Measurements from ENCODE around the gene TBC1D30. TPM values are rescaled to one million over a fixed set of nuclear protein-coding genes. Genes with fewer than 3 reads are reported as not detected.
"Not testable (repeated sequence)": the region's sequence is repeated elsewhere in the genome, so short reads cannot be mapped to it uniquely, and the experiment has no call there.

TBC1D30 gene
- polyA plus RNA-seq, 3 donors, result 0.34 to 9.8 (median 2.5) TPM

GRCh38 chr12:64800640-64801039 lies 23.8 kb upstream of the TBC1D30 start:
- WGBS, 3 donors, result 79 to 90% (median 84%) methylated on average over 5 of the region's 5 CpGs
- no peak overlapping the region for H3K27ac ChIP-seq (ENCODE audit: low read depth, low read length)

DNA sequence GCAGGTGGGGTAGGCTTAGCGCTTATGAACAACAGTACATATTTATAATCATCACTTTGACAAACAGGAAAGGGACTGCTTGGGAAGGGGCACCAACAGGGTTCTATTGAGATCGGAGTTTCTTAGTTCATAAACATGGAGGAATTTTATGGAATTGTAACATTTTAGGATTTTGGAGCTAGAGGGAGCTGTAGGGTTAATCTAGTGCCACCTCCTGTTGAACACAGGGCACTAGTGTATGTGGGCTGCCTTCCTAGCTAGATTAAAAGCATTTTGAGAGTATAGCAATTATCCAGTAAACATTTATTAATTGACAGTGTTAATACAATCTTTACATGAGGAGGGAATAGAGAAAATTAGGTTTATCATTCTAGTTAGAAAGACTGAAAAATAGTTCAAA lies 23.1 kb upstream of the TBC1D30 start:
- 72 to 87% (median 77%) methylated on average over 2 of the region's 2 CpGs for WGBS, 3 donors
- no peak overlapping the region for H3K27ac ChIP-seq (ENCODE audit: low read depth, low read length)

GRCh38 chr12:64802180-64802775 lies 22.2 kb upstream of the TBC1D30 start:
- 33 to 42% (median 35%) methylated on average over 8 of the region's 8 CpGs for WGBS, 3 donors
- not testable (repeated sequence) for H3K27ac ChIP-seq (ENCODE audit: low read depth, low read length)

- 86 to 96% (median 89%) methylated on average over 2 of the region's 2 CpGs for WGBS, 3 donors
Measured at GRCh38 chr12:64806173-64806572, 18.3 kb upstream of the TBC1D30 start.

GRCh38 chr12:64806593-64807460 lies 17.6 kb upstream of the TBC1D30 start:
- WGBS, 3 donors, result 72 to 83% (median 77%) methylated on average over 7 of the region's 7 CpGs
- no peak overlapping the region for H3K27ac ChIP-seq (ENCODE audit: low read depth, low read length)

More at GRCh38 chr12:64806173-64806572, 18.3 kb upstream of the TBC1D30 start:
- H3K27ac ChIP-seq (ENCODE audit: low read depth, low read length), result no peak overlapping the region

DNA sequence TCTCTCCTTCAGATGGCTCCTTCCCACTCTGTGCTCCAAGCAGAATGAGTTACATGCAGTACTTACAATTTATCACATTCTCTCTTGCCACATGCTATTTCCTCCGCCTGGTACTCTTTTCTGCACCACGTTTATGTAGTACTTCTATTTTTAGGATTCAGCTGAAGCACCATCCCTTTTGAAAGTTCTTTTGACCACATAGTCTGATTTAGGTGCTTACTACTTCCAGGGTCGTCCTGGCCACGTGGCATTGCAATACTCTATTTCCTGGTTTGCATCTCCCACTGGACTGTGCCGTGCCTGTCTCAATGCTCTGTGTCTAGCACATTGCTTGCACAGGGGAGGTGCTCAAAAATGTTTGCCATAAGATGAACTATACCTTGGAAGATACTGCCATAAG lies 16.3 kb upstream of the TBC1D30 start:
- H3K27ac ChIP-seq (ENCODE audit: low read depth, low read length), result no peak overlapping the region
- WGBS, 3 donors, result 37 to 62% (median 48%) methylated on average over 5 of the region's 5 CpGs

GRCh38 chr12:64810831-64811230 lies 13.6 kb upstream of the TBC1D30 start:
- 61 to 88% (median 79%) methylated on average over 1 of the region's 1 CpG for WGBS, 3 donors
- H3K27ac ChIP-seq (ENCODE audit: low read depth, low read length), result no peak overlapping the region

DNA sequence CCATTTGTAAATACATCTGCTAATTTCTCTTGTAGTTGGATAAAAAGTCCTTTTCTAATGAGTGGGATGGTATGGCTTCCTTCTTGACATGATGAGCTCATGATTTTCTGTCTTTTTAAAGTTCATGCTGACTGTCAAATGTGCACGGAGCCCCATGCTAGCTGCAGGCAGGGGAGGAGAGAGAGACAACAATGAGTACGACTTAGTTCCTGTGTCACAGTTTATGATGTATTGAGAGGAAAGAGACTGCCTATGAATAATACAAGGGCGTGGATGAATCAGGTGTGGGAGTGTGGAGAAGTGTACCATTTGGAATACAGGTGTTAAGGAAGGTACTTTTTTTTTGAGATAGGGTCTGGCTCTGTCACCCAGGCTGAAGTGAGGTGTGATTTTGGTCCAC lies 10.7 kb upstream of the TBC1D30 start:
- no peak overlapping the region for H3K27ac ChIP-seq (ENCODE audit: low read depth, low read length)
- 74 to 89% (median 75%) methylated on average over 3 of the region's 3 CpGs for WGBS, 3 donors

DNA sequence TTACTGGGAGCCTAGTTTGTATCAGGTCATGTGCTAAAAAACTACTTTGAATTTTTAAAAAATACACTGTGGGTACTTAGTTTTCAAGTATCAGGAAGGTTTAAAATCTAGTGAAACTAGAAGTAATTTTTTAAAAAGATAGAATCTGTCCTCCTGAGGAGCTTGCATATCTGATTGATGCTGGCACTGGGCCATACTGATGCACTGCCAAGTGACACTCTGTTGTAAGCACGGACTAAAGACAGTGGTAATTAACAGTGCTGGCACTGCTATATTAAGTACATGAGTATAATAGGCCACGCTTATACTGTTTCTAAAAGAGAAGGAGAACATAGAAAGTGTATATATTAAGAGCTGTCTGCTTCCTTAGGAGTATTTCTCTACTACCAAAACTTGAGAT lies 10.0 kb upstream of the TBC1D30 start:
- 44 to 61% (median 54%) methylated on average over 2 of the region's 2 CpGs for WGBS, 3 donors
- H3K27ac ChIP-seq (ENCODE audit: low read depth, low read length), result no peak overlapping the region

DNA sequence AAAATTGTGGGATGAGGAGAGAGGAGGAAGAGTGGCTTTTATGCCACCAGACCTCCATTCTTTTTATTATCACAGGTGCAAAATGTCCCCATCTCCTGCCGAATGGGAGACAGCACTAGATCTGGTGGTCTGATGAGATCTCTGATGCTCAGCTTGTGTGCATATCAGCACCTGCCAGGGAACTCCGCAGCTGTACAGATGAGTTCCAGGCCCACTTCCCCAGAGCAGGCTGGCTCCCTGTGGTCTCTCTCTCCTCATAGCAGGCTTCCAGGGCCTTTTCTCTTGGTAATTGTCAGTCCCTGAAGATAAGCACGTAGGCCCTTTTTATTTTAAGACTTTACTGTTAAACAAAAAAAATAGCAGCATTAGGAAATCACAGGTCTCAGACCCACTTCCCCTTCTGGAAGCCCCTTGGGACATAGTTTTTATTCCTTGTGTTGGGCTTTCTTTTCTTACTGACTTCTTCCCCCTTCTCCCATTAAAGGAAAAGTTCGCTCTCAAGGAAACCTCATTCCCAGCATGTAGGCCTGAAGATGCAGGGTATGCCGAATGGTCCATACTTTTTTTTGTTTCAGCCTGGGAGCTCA lies 4.5 kb upstream of the TBC1D30 start:
- 74 to 85% (median 74%) methylated on average over 5 of the region's 5 CpGs for WGBS, 3 donors
- no peak overlapping the region for H3K27ac ChIP-seq (ENCODE audit: low read depth, low read length)

DNA sequence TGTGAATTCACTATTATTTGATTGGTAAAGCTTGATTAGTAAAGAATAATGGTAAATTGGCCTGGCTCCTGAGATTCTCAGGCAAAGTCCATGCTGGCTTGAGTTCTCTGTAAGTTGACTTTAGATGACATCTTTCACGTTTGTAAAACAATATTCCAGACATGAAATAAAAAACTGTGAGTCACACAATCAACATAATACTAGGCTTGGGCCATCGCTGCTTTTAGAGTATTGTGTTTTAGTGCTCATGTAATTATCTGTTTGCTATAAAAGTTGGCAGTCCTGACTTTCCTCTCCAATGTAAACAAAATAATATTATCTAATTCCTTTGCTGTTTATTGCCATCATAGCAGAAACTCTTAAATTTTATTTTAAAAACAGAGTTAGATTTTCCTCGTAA lies 3.9 kb upstream of the TBC1D30 start:
- H3K27ac ChIP-seq (ENCODE audit: low read depth, low read length), result no peak overlapping the region
- WGBS, 3 donors, result 61 to 88% (median 85%) methylated on average over 3 of the region's 3 CpGs

DNA sequence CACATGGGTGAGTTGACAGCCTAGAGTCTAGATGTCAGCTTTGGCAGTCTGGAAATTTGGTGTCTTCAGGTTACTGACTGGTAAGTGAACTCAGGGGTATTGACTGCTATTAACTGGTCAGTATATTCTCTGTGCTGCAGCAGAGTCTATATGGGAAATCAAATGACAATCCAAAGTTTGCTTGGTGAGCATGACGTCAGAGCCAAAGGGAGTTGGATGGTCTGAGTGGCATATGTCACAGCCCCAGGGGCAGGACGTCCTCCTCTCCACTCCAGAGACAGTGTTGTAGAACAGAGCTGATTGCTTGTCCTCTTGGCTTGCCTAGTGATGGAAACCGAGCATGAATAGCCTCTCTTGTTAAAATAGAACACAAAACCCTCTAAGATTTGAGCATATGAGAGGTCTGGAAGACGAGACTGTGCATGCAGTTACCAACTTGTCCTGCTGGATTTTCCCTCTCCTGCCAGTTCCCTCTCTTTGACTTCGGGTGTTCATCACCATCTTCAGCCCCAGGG lies 3.3 kb upstream of the TBC1D30 start:
- no peak overlapping the region for H3K27ac ChIP-seq (ENCODE audit: low read depth, low read length)
- 77 to 82% (median 81%) methylated on average over 5 of the region's 5 CpGs for WGBS, 3 donors

DNA sequence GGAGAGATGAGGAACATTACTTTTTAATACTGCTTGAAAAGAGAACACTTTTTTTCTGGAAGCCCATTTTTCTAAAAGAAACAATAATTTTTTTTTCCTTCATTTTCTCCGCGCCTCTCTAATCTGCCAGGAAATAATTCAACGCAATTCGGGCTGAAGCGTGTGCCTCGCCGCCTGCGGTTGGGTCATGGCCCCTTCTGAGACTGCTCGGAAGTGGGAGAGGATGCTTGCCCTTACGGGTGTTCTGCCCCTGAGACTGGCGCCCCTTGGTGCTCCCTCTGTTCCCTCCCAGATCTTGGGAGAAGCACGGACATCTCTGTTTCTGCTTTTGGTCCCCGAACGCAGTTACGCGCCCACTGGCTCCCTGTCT lies 332 bp upstream of the TBC1D30 start:
- no peak overlapping the region for H3K27ac ChIP-seq (ENCODE audit: low read depth, low read length)
- 1 to 35% (median 1%) methylated on average over 16 of the region's 16 CpGs for WGBS, 3 donors

DNA sequence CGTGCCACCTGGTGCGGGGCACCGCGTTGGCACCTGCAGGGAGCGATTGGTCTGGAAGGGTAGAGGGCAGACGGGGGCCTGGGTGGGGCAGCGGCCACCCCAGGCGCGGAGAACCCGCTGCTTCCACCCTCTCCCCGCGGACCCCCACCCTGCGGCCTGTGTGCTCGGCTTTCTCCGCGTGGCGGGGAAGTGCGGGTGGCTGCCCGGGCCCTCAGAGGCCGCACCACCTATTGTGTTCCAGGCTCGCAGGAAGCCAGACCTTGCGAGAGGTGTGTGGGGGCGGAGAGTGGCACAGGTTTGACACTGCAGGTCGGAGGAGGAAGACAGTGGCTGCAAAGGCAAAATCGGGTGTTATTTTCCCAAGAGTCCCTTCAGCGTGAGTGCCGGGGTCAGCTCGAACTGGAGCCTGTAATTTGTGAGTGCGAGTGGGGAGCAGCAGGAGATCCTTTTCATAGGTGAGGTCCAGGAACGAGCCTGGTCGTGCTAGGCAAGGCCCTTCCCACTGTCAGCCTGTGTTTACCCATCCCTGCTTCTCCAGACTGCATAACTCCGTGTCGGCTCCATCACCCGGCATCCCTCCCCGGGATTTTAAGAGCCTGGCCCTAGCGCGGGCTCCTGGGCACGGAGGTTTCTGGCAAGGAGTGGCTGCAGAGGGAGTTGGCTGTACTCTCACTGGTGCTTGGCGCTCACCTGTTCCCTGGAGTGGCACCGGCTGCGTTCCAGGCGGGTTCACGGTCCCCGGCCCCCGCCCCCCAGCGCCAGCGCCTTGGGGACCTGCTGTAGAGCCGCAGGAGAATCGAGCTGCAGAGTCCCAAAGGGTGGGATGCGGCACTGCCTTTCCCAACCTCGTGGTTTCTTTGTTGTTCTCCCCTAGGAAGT lies 935 bp downstream of the TBC1D30 start:
- H3K27ac ChIP-seq (ENCODE audit: low read depth, low read length), result no peak overlapping the region
- 4 to 42% (median 4%) methylated on average over 48 to 51 of the region's 51 CpGs for WGBS, 3 donors

DNA sequence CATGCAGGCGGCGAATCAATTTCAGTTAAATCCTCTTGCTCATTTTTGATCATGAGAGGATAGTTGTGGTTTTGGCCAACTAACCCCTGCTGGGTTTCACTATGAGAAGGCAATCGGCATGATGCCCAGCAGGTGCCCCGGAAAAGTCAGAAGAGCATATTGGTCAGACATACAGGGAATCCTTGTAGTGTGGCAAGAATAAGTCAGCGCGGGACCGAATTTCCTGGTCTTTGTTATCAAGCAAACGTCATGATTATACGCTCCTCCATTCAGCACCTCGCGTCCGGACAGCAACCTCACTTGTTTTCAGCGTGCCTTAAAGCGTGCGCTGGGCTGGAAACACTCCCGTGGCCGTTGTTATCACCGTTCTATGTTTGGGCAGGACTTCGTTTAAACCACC lies 1.8 kb downstream of the TBC1D30 start:
- WGBS, 3 donors, result 7 to 19% (median 9%) methylated on average over 19 of the region's 19 CpGs
- no peak overlapping the region for H3K27ac ChIP-seq (ENCODE audit: low read depth, low read length)

GRCh38 chr12:64828713-64829112 lies 4.3 kb downstream of the TBC1D30 start:
- 84 to 90% (median 88%) methylated on average over 6 of the region's 6 CpGs for WGBS, 3 donors
- H3K27ac ChIP-seq (ENCODE audit: low read depth, low read length), result no peak overlapping the region

DNA sequence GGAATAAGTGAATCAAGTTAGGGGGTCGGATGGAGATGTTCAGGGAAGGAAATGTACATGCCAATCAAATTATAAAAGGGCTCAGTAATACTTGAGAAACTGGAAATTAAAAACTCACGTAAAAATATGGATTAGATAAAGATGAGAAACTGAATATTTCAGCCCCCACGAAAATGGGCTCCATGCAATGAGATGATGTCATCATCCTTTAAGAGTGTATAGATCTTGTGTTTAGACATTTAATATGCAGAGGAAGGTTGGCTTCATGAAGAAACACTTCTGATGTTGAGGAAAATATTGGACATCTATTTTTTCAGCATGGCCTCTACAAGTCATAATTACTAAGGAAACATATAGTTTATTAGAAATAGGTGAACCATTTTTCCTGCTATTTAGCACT lies 9.5 kb downstream of the TBC1D30 start:
- 82 to 95% (median 85%) methylated on average over 3 of the region's 3 CpGs for WGBS, 3 donors
- no peak overlapping the region for H3K27ac ChIP-seq (ENCODE audit: low read depth, low read length)

DNA sequence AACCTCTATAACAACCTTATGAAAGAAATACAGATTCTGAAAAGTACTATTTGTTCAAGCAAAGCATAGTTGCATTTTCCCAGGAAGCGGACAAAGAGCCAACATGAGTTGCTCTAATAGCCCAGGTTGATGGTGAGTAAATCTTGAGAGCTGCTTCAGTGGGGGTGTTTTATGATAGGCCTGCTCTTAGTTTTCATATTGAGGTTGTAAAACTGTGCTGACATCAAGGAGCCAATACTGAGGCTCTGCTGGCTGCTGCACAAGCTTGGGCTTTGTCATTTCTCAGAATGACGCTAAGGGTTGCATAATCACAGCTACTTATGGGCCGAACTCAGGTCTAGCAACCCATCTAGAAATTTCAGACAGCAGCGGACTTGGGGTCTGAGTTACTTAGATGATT lies 11.5 kb downstream of the TBC1D30 start:
- 86 to 95% (median 87%) methylated on average over 4 of the region's 4 CpGs for WGBS, 3 donors
- no peak overlapping the region for H3K27ac ChIP-seq (ENCODE audit: low read depth, low read length)
